Endodermal cell (in vitro differentiated cells): ENCODE results near the gene TOP2B. TPM values are rescaled to one million over a fixed set of nuclear protein-coding genes. Genes with fewer than 3 reads are reported as not detected.
A peak's percentile ranks its signal among the peaks of the same experiment; 100 is the strongest.

Experiments
- DNase-seq: peaks from one replicate; pipeline ENCODE4 v3.0.0-alpha.2; 2017
- H3K27ac ChIP-seq: 2 replicates; pipeline ENCODE4 v1.5.1; 2013; ENCODE audit warnings: mild to moderate bottlenecking, low read depth, low read length, moderate library complexity
- H3K27me3 ChIP-seq: 2 replicates; pipeline ENCODE4 v1.6.1; 2013; ENCODE audit warnings: mild to moderate bottlenecking, low read length, moderate library complexity; ENCODE audit not compliant: insufficient read depth, control insufficient read depth, poor library complexity, severe bottlenecking
- H3K36me3 ChIP-seq: 2 replicates; pipeline ENCODE4 v1.7.0; 2013; ENCODE audit warnings: mild to moderate bottlenecking, low read length, moderate library complexity; ENCODE audit not compliant: control insufficient read depth, insufficient read depth
- H3K4me1 ChIP-seq: one replicate; pipeline ENCODE4 v1.7.0; 2013; ENCODE audit warnings: low read length; ENCODE audit not compliant: control insufficient read depth, insufficient read depth
- H3K4me3 ChIP-seq: 2 replicates; pipeline ENCODE4 v1.5.1; 2013; ENCODE audit warnings: mild to moderate bottlenecking, low read length, moderate library complexity
- H3K9ac ChIP-seq: 2 replicates; pipeline ENCODE4 v1.6.1; 2013; ENCODE audit warnings: mild to moderate bottlenecking, low read length, moderate library complexity; ENCODE audit not compliant: poor library complexity, severe bottlenecking; ENCODE audit errors: extremely low read depth
- H3K9me3 ChIP-seq: 2 replicates; pipeline ENCODE4 v1.6.1; 2013; ENCODE audit warnings: mild to moderate bottlenecking, low read length, moderate library complexity; ENCODE audit not compliant: control insufficient read depth
- H3K27ac Mint-ChIP-seq: 2 replicates; pipeline ENCODE4 v1.8.0; 2020; ENCODE audit warnings: mixed read lengths
- H3K27me3 Mint-ChIP-seq: 2 replicates; pipeline ENCODE4 v1.8.0; 2021; ENCODE audit warnings: mild to moderate bottlenecking, mixed read lengths; ENCODE audit not compliant: insufficient read depth
- H3K36me3 Mint-ChIP-seq: 2 replicates; pipeline ENCODE4 v1.8.0; 2020; ENCODE audit warnings: low read depth, mixed read lengths
- H3K4me1 Mint-ChIP-seq: 2 replicates; pipeline ENCODE4 v1.8.0; 2020; ENCODE audit warnings: mixed read lengths
- H3K4me3 Mint-ChIP-seq: 2 replicates; pipeline ENCODE4 v1.8.0; 2020; ENCODE audit warnings: mild to moderate bottlenecking, moderate library complexity, mixed read lengths
- H3K9me3 Mint-ChIP-seq: 2 replicates; pipeline ENCODE4 v1.8.0; 2020; ENCODE audit warnings: mild to moderate bottlenecking, mixed read lengths
- CTCF ChIP-seq: fragments of 200-600 bp; sonication (generic); conservative IDR thresholded peaks from 2 replicates; pipeline ENCODE4 v1.5.0; 2021; ENCODE audit warnings: antibody characterized with exemption, mild to moderate bottlenecking
- WGBS, 2 experiments: methylation state at CpG; one replicate each; pipeline versions ENCODE4 v1.1.5 to v1.1.7; 2013; ENCODE audit warnings: missing lambda C conversion rate in 2 of 2, mixed read lengths in 1 of 2; ENCODE audit not compliant: insufficient coverage in 1 of 2, insufficient read length in 1 of 2; 5-methylcytosine and 5-hydroxymethylcytosine counted together
- total RNA-seq, 2 donors: library from RNA; stranded (reverse); fragmentation: NEBNext Ultra II Directional in 1 of 2; extraction: Animal tissue kit (Norgen Biotek cat#: 25700) in 1 of 2; gene quantifications; 2 replicates in 1 of 2; 3 replicates in 1 of 2; pipeline ENCODE4 v1.2.1, GENCODE V29; 2021

TOP2B gene
- total RNA-seq, 2 donors from 2014 or later, result 182 to 209 TPM

- H3K9me3 Mint-ChIP-seq, result no peaks in the 10 kb centered on the region
- WGBS, 2 experiments, result 1% methylated on average over 15 of the region's 15 CpGs
- H3K4me1 Mint-ChIP-seq, result peaks cover 32% of the 10 kb centered on the region
- no peak for TF ChIP-seq CTCF
- H3K36me3 Mint-ChIP-seq, result no peaks in the 10 kb centered on the region
- no peaks in the 10 kb centered on the region for H3K27me3 Mint-ChIP-seq
- peak; percentile 65 for DNase-seq
- peak overlapping the region; percentile 94 for H3K4me3 ChIP-seq
- peak overlapping the region; percentile 95 for H3K27ac ChIP-seq
- H3K9ac ChIP-seq, result peak overlapping the region; percentile 81
- no peaks in the 10 kb centered on the region for H3K36me3 ChIP-seq
- H3K27me3 ChIP-seq, result no peaks in the 10 kb centered on the region
- no peaks in the 10 kb centered on the region for H3K9me3 ChIP-seq
- peaks cover 13% of the 10 kb centered on the region for H3K4me1 ChIP-seq
- H3K4me3 Mint-ChIP-seq, result peak overlapping the region; percentile 92
- H3K27ac Mint-ChIP-seq, result peak overlapping the region; percentile 95
Measured at GRCh38 chr3:25663347-25663868, 1.3 kb downstream of the TOP2B start.

- 41 to 43% methylated on average over 5 to 7 of the region's 7 CpGs for WGBS, 2 experiments
- Mint-ChIP-seq H3K9me3 (no peaks in the 10 kb centered on the region), H3K4me1 (peaks cover 32% of the 10 kb centered on the region), H3K36me3 (no peaks in the 10 kb centered on the region), H3K27me3 (no peaks in the 10 kb centered on the region), H3K27ac (peak overlapping the region; percentile 95), H3K4me3 (peak overlapping the region; percentile 92)
- Histone ChIP-seq H3K36me3 (no peaks in the 10 kb centered on the region), H3K4me3 (peak overlapping the region; percentile 94), H3K4me1 (peaks cover 13% of the 10 kb centered on the region), H3K27ac (no peak overlapping the region), H3K27me3 (no peaks in the 10 kb centered on the region), H3K9ac (peak overlapping the region; percentile 81), H3K9me3 (no peaks in the 10 kb centered on the region)
- TF ChIP-seq CTCF, result no peak
- DNase-seq, result no peak
Measured at GRCh38 chr3:25662736-25663320, 1.9 kb downstream of the TOP2B start.

GRCh38 chr3:25661694-25662437, 2.8 kb downstream of the TOP2B start:
- H3K36me3 Mint-ChIP-seq, result peaks cover 3% of the 10 kb centered on the region
- H3K4me1 Mint-ChIP-seq, result peaks cover 40% of the 10 kb centered on the region

More at GRCh38 chr3:25661694-25662437, 2.8 kb downstream of the TOP2B start:
- WGBS, 2 experiments, result 73% methylated on average over 3 of the region's 4 CpGs; no CpG with 5 or more reads in 1 of the 2 experiments
- Histone ChIP-seq H3K27ac (no peak overlapping the region), H3K9me3 (no peaks in the 10 kb centered on the region), H3K36me3 (no peaks in the 10 kb centered on the region), H3K27me3 (no peaks in the 10 kb centered on the region), H3K4me3 (peak overlapping the region; percentile 94), H3K4me1 (peaks cover 13% of the 10 kb centered on the region), H3K9ac (no peak overlapping the region)
- Mint-ChIP-seq H3K27me3 (no peaks in the 10 kb centered on the region), H3K9me3 (no peaks in the 10 kb centered on the region), H3K4me3 (peak overlapping the region; percentile 92), H3K27ac (no peak overlapping the region)
- DNase-seq, result no peak
- TF ChIP-seq CTCF, result no peak
